Activated CD4-positive, alpha-beta memory T cell treated with anti-CD3 and anti-CD28 coated beads for 36 hours (primary cell): Measurements from ENCODE around the gene MRPS34. TPM values are rescaled to one million over a fixed set of nuclear protein-coding genes. Genes with fewer than 3 reads are reported as not detected.
"Not testable (repeated sequence)": the region's sequence is repeated elsewhere in the genome, so short reads cannot be mapped to it uniquely, and the experiment has no call there.

Experiments used
- CTCF ChIA-PET: fragments of 350-600 bp; sonication (Branson Sonifier 250); formaldehyde crosslinking; loops from one replicate; lab custom pipeline; 2021; ENCODE audit warnings: antibody characterized with exemption, inconsistent platforms; lab: Charles Lee
- POLR2A ChIA-PET: fragments of 350-600 bp; sonication (Branson Sonifier 250); formaldehyde crosslinking; loops from one replicate; lab custom pipeline; 2021; ENCODE audit warnings: antibody characterized with exemption; lab: Charles Lee
- DNase-seq: peaks from one replicate; pipeline ENCODE4 v3.0.0-alpha.2; 2020
- H3K27ac Mint-ChIP-seq: one replicate; pipeline ENCODE4 v1.8.0; 2021; ENCODE audit warnings: mixed read lengths
- H3K27me3 Mint-ChIP-seq: one replicate; pipeline ENCODE4 v1.8.0; 2021; ENCODE audit warnings: mixed read lengths
- H3K36me3 Mint-ChIP-seq: one replicate; pipeline ENCODE4 v1.8.0; 2021; ENCODE audit warnings: mixed read lengths
- H3K4me1 Mint-ChIP-seq: one replicate; pipeline ENCODE4 v1.8.0; 2021; ENCODE audit warnings: low read depth, mixed read lengths
- H3K4me3 Mint-ChIP-seq: one replicate; pipeline ENCODE4 v1.8.0; 2021; ENCODE audit warnings: mild to moderate bottlenecking, mixed read lengths
- H3K9me3 Mint-ChIP-seq: one replicate; pipeline ENCODE4 v1.8.0; 2021; ENCODE audit warnings: mixed read lengths
- intact Hi-C: fragments of 100-400 bp; cut with micrococcal nuclease; formaldehyde crosslinking; loops from one replicate; pipeline ENCODE4 v1.15.1; 2023
- total RNA-seq, 2 experiments: library from RNA; stranded (reverse); gene quantifications; one replicate each; pipeline ENCODE4 v1.2.3, GENCODE V29; 2021

Gene MRPS34
- total RNA-seq, 2 experiments from 2014 or later: 151 to 152 TPM

- Mint-ChIP-seq H3K4me3 (no peak overlapping the region), H3K36me3 (peaks cover 8% of the 10 kb centered on the region), H3K9me3 (no peaks in the 10 kb centered on the region), H3K27me3 (no peaks in the 10 kb centered on the region), H3K27ac (no peak overlapping the region), H3K4me1 (no peaks in the 10 kb centered on the region)
- DNase-seq: no peak
- CTCF ChIA-PET: no interaction called here
- intact Hi-C loops: no loop called here
- POLR2A ChIA-PET: no interaction called here
Observed at GRCh38 chr16:1740234-1740633, 32.7 kb downstream of the MRPS34 start.

- no peaks in the 10 kb centered on the region for H3K27me3 Mint-ChIP-seq
- intact Hi-C loops: no loop called here
- no peak overlapping the region for H3K4me3 Mint-ChIP-seq
- ChIA-PET POLR2A (no interaction called here), CTCF (no interaction called here)
- H3K36me3 Mint-ChIP-seq: no peaks in the 10 kb centered on the region
- no peak for DNase-seq
- no peaks in the 10 kb centered on the region for H3K4me1 Mint-ChIP-seq
- H3K27ac Mint-ChIP-seq: no peak overlapping the region
- H3K9me3 Mint-ChIP-seq: no peaks in the 10 kb centered on the region
Observed at GRCh38 chr16:1734816-1735215, 38.1 kb downstream of the MRPS34 start.

GRCh38 chr16:1734123-1734522 lies 38.8 kb downstream of the MRPS34 start:
- intact Hi-C loops: no loop called here
- no peak overlapping the region for H3K4me3 Mint-ChIP-seq
- no peaks in the 10 kb centered on the region for H3K36me3 Mint-ChIP-seq
- no peaks in the 10 kb centered on the region for H3K4me1 Mint-ChIP-seq
- no peaks in the 10 kb centered on the region for H3K9me3 Mint-ChIP-seq
- H3K27ac Mint-ChIP-seq: no peak overlapping the region
- CTCF ChIA-PET: no interaction called here
- no peaks in the 10 kb centered on the region for H3K27me3 Mint-ChIP-seq
- POLR2A ChIA-PET: no interaction called here
- DNase-seq: no peak

- H3K9me3 Mint-ChIP-seq, H3K36me3 Mint-ChIP-seq, H3K4me1 Mint-ChIP-seq, intact Hi-C loops, DNase-seq, H3K27me3 Mint-ChIP-seq, H3K4me3 Mint-ChIP-seq, H3K27ac Mint-ChIP-seq: not testable (repeated sequence)
- CTCF ChIA-PET: interaction anchor here (2.2 kb wide), 1 partner anchor 8 kb away, joined by 11 read pairs; no protein-coding TSS in a partner anchor
- POLR2A ChIA-PET: interaction anchor here (0.8 kb wide), 1 partner anchor 27 kb away, joined by 3 read pairs; the partner anchor contains the start of gene MAPK8IP3
Observed at GRCh38 chr16:1732551-1732987, 40.4 kb downstream of the MRPS34 start.

- intact Hi-C loops: no loop called here
- Mint-ChIP-seq H3K4me3 (no peak overlapping the region), H3K27me3 (no peaks in the 10 kb centered on the region), H3K27ac (no peak overlapping the region), H3K36me3 (peaks cover 4% of the 10 kb centered on the region), H3K4me1 (no peaks in the 10 kb centered on the region), H3K9me3 (no peaks in the 10 kb centered on the region)
- ChIA-PET CTCF (interaction anchor here (2.2 kb wide), 1 partner anchor 8 kb away, joined by 11 read pairs; no protein-coding TSS in a partner anchor), POLR2A (interaction anchor here (0.8 kb wide), 1 partner anchor 26 kb away, joined by 3 read pairs; the partner anchor contains the start of gene MAPK8IP3)
- DNase-seq: no peak
Observed at GRCh38 chr16:1732071-1732470, 40.9 kb downstream of the MRPS34 start.

GRCh38 chr16:1731603-1732002 lies 41.3 kb downstream of the MRPS34 start:
- DNase-seq: no peak
- Mint-ChIP-seq H3K27me3 (no peaks in the 10 kb centered on the region), H3K9me3 (no peaks in the 10 kb centered on the region), H3K4me1 (no peaks in the 10 kb centered on the region), H3K27ac (no peak overlapping the region), H3K4me3 (no peak overlapping the region), H3K36me3 (peaks cover 7% of the 10 kb centered on the region)
- intact Hi-C loops: no loop called here
- CTCF ChIA-PET: interaction anchor here (2.2 kb wide), 1 partner anchor 7 kb away, joined by 11 read pairs; no protein-coding TSS in a partner anchor
- POLR2A ChIA-PET: no interaction called here

- no peak for DNase-seq
- H3K27me3 Mint-ChIP-seq: no peaks in the 10 kb centered on the region
- no peak overlapping the region for H3K27ac Mint-ChIP-seq
- no peak overlapping the region for H3K4me3 Mint-ChIP-seq
- ChIA-PET POLR2A (no interaction called here), CTCF (no interaction called here)
- H3K36me3 Mint-ChIP-seq: peaks cover 7% of the 10 kb centered on the region
- intact Hi-C loops: no loop called here
- no peaks in the 10 kb centered on the region for H3K9me3 Mint-ChIP-seq
- no peaks in the 10 kb centered on the region for H3K4me1 Mint-ChIP-seq
Observed at GRCh38 chr16:1731073-1731472, 41.9 kb downstream of the MRPS34 start.

- DNase-seq: no peak
- H3K9me3 Mint-ChIP-seq: no peaks in the 10 kb centered on the region
- ChIA-PET CTCF (interaction anchor here (1.3 kb wide), 1 partner anchor 24 kb away, joined by 8 read pairs; the partner anchor contains the start of gene MAPK8IP3), POLR2A (no interaction called here)
- no peaks in the 10 kb centered on the region for H3K27me3 Mint-ChIP-seq
- H3K36me3 Mint-ChIP-seq: peaks cover 7% of the 10 kb centered on the region
- no peak overlapping the region for H3K4me3 Mint-ChIP-seq
- H3K4me1 Mint-ChIP-seq: no peaks in the 10 kb centered on the region
- no peak overlapping the region for H3K27ac Mint-ChIP-seq
- intact Hi-C loops: no loop called here
Observed at GRCh38 chr16:1729445-1729844, 43.5 kb downstream of the MRPS34 start.

GRCh38 chr16:1729026-1729425 lies 43.9 kb downstream of the MRPS34 start:
- POLR2A ChIA-PET: no interaction called here
- intact Hi-C loops: no loop called here
- Mint-ChIP-seq H3K27ac (no peak overlapping the region), H3K27me3 (no peaks in the 10 kb centered on the region), H3K9me3 (no peaks in the 10 kb centered on the region), H3K36me3 (peaks cover 7% of the 10 kb centered on the region), H3K4me1 (no peaks in the 10 kb centered on the region), H3K4me3 (no peak overlapping the region)
- no peak for DNase-seq
- CTCF ChIA-PET: no interaction called here

- H3K36me3 Mint-ChIP-seq: peaks cover 7% of the 10 kb centered on the region
- no peak overlapping the region for H3K27ac Mint-ChIP-seq
- peaks cover 9% of the 10 kb centered on the region for H3K4me1 Mint-ChIP-seq
- ChIA-PET POLR2A (no interaction called here), CTCF (no interaction called here)
- DNase-seq: no peak
- H3K9me3 Mint-ChIP-seq: no peaks in the 10 kb centered on the region
- intact Hi-C loops: no loop called here
- H3K4me3 Mint-ChIP-seq: no peak overlapping the region
- no peaks in the 10 kb centered on the region for H3K27me3 Mint-ChIP-seq
Observed at GRCh38 chr16:1727651-1728624, 45.0 kb downstream of the MRPS34 start.

- H3K4me1 Mint-ChIP-seq: peaks cover 18% of the 10 kb centered on the region
- no peak overlapping the region for H3K27ac Mint-ChIP-seq
- no peak overlapping the region for H3K4me3 Mint-ChIP-seq
- intact Hi-C loops: no loop called here
- peaks cover 7% of the 10 kb centered on the region for H3K36me3 Mint-ChIP-seq
- no peak for DNase-seq
- ChIA-PET POLR2A (no interaction called here), CTCF (interaction anchor here (1.0 kb wide), 1 partner anchor 21 kb away, joined by 7 read pairs; the partner anchor contains the start of gene MAPK8IP3)
- no peaks in the 10 kb centered on the region for H3K27me3 Mint-ChIP-seq
- no peaks in the 10 kb centered on the region for H3K9me3 Mint-ChIP-seq
Observed at GRCh38 chr16:1726661-1727502, 46.1 kb downstream of the MRPS34 start.

GRCh38 chr16:1724491-1724890 lies 48.4 kb downstream of the MRPS34 start:
- H3K4me3 Mint-ChIP-seq: no peak overlapping the region
- peaks cover 9% of the 10 kb centered on the region for H3K36me3 Mint-ChIP-seq
- CTCF ChIA-PET: interaction anchor here (0.6 to 2.6 kb wide), 7 partner anchors 8 to 1013 kb away, joined by 3 to 11 read pairs (median 4); no protein-coding TSS in a partner anchor
- no peaks in the 10 kb centered on the region for H3K27me3 Mint-ChIP-seq
- H3K27ac Mint-ChIP-seq: no peak overlapping the region
- intact Hi-C loops: no loop called here
- DNase-seq: no peak
- H3K9me3 Mint-ChIP-seq: no peaks in the 10 kb centered on the region
- POLR2A ChIA-PET: no interaction called here
- peaks cover 24% of the 10 kb centered on the region for H3K4me1 Mint-ChIP-seq
